Kidney (tissue), 14 donors: Measurements from ENCODE around the gene FARP1. TPM values are rescaled to one million over a fixed set of nuclear protein-coding genes. Genes with fewer than 3 reads are reported as not detected.

Experiments used
- DNase-seq, 5 donors: peaks; one replicate each; pipeline ENCODE4 v3.0.0-alpha.2; 2013 to 2020
- FAIRE-seq: peaks from 2 replicates; lab custom pipeline; 2012; peaks lifted over from hg19 to GRCh38; lab: Jason Lieb, UNC
- H3K27ac ChIP-seq, 2 donors: one replicate each; pipeline ENCODE4 v1.7.0; 2013; ENCODE audit warnings: low read depth in 2 of 2, low read length in 2 of 2, inconsistent platforms in 1 of 2
- H3K27me3 ChIP-seq: one replicate; pipeline ENCODE4 v1.7.1; 2013; ENCODE audit warnings: low read length, inconsistent platforms; ENCODE audit not compliant: control insufficient read depth, insufficient read depth
- H3K36me3 ChIP-seq, 3 donors: one replicate each; pipeline versions ENCODE4 v1.7.0 to v1.7.1; 2013; ENCODE audit warnings: low read length in 3 of 3, control low read depth in 1 of 3, inconsistent platforms in 1 of 3; ENCODE audit not compliant: insufficient read depth in 3 of 3, control insufficient read depth in 2 of 3
- H3K4me1 ChIP-seq, 3 donors: one replicate each; pipeline versions ENCODE4 v1.7.0 to v1.7.1; 2013; ENCODE audit warnings: low read length in 3 of 3, inconsistent platforms in 1 of 3, low read depth in 1 of 3; ENCODE audit not compliant: control insufficient read depth in 2 of 3, insufficient read depth in 2 of 3
- H3K4me3 ChIP-seq, 3 donors: one replicate each; pipeline versions ENCODE4 v1.7.0 to v1.8.1; 2013; ENCODE audit warnings: low read length in 3 of 3, control low read depth in 1 of 3, inconsistent platforms in 1 of 3
- H3K9ac ChIP-seq, 3 donors: one replicate each; pipeline versions ENCODE4 v1.7.0 to v1.7.1; 2013; ENCODE audit warnings: low read length in 3 of 3, control low read depth in 1 of 3, inconsistent platforms in 1 of 3
- H3K9me3 ChIP-seq, 3 donors: one replicate each; pipeline versions ENCODE4 v1.7.0 to v1.7.1; 2013; ENCODE audit warnings: low read length in 3 of 3, control low read depth in 1 of 3, inconsistent platforms in 1 of 3; ENCODE audit not compliant: control insufficient read depth in 2 of 3, insufficient read depth in 1 of 3
- intact Hi-C: fragments of 100-400 bp; cut with DNase I; formaldehyde crosslinking; loops from one replicate; pipeline ENCODE4 v1.11.1; 2022
- polyA plus RNA-seq: library from polyadenylated mRNA; stranded (reverse); fragments of 350-450 nt; fragmentation: Illumina TruSeq; extraction: RNeasy Lipid Tissue Mini Kit (QIAGEN cat#74804); gene quantifications from one replicate; pipeline ENCODE4 v1.2.3, GENCODE V29; 2014; ENCODE audit warnings: low read depth, low replicate concordance; ENCODE audit not compliant: insufficient read depth
- total RNA-seq: library from RNA; stranded (reverse); fragmentation: NEBNext Ultra II Directional; extraction: Animal tissue kit (Norgen Biotek cat#: 25700); gene quantifications from one replicate; pipeline ENCODE4 v1.2.1, GENCODE V29; 2021
- TF ChIP-seq, protein P1 (sequence below): IDR thresholded peaks from 3 replicates; pipeline ENCODE4 v1.5.1; 2012; ENCODE audit warnings: mild to moderate bottlenecking, moderate library complexity, borderline replicate concordance; ENCODE audit not compliant: insufficient read depth; ENCODE audit errors: extremely low read depth
- donor health status: control.
- donor health status: control.
- donor health status: control.
- donor health status: control.
- donor health status: control.
- donor health status: DM: yes; HTN: yes; CAD: no.
- donor health status: Normal renal cell carcinoma (clear cell type).

Gene FARP1
- total and polyA plus RNA-seq, 2 donors from 2014 or later, result 123 to 229 TPM

GRCh38 chr13:98398581-98398980 is 255.7 kb downstream of the FARP1 start:
- intact Hi-C loops, result loop anchor here (10.0 kb wide), 1 partner anchor 244 kb away; no protein-coding TSS in a partner anchor
- Histone ChIP-seq H3K4me1 (no peaks in the 10 kb centered on the region), H3K27ac (no peak overlapping the region), H3K36me3 (peaks cover 2 to 35% (median 11%) of the 10 kb centered on the region in 3 donors), H3K4me3 (no peak overlapping the region), H3K9me3 (no peaks in the 10 kb centered on the region), H3K9ac (no peak overlapping the region), H3K27me3 (no peaks in the 10 kb centered on the region)
- FAIRE-seq (no peak), DNase-seq (no peak)
- TF ChIP-seq, protein P1, sequence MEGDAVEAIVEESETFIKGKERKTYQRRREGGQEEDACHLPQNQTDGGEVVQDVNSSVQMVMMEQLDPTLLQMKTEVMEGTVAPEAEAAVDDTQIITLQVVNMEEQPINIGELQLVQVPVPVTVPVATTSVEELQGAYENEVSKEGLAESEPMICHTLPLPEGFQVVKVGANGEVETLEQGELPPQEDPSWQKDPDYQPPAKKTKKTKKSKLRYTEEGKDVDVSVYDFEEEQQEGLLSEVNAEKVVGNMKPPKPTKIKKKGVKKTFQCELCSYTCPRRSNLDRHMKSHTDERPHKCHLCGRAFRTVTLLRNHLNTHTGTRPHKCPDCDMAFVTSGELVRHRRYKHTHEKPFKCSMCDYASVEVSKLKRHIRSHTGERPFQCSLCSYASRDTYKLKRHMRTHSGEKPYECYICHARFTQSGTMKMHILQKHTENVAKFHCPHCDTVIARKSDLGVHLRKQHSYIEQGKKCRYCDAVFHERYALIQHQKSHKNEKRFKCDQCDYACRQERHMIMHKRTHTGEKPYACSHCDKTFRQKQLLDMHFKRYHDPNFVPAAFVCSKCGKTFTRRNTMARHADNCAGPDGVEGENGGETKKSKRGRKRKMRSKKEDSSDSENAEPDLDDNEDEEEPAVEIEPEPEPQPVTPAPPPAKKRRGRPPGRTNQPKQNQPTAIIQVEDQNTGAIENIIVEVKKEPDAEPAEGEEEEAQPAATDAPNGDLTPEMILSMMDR, result no peak

DNA sequence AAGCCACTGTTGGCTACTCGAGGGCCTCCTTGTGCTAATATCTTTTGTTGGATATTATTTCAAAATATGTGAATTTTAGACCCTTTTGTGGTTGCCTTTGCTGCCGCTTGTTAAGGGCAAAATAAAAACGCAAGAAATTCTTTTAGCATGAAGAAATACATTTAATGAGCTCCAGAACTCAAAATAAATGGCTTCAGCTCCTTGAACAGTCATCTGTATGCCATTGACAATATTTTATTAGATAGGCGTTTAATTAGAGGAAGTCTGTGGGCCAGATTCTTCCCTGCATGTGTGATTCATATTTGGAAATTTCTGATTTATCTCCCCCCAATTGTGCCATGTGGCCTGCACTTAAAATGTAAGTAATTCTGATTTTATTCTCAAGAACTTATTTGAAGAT is 256.9 kb downstream of the FARP1 start:
- intact Hi-C loops, result loop anchor here (10.0 kb wide), 1 partner anchor 245 kb away; no protein-coding TSS in a partner anchor
- TF ChIP-seq, protein P1, result no peak
- no peak overlapping the region for H3K9ac ChIP-seq
- peaks cover 2 to 33% (median 13%) of the 10 kb centered on the region in 3 donors for H3K36me3 ChIP-seq
- H3K27ac ChIP-seq, result no peak overlapping the region
- no peaks in the 10 kb centered on the region for H3K4me1 ChIP-seq
- H3K9me3 ChIP-seq, result no peaks in the 10 kb centered on the region
- DNase-seq (no peak), FAIRE-seq (no peak)
- no peaks in the 10 kb centered on the region for H3K27me3 ChIP-seq
- H3K4me3 ChIP-seq, result no peak overlapping the region

GRCh38 chr13:98401934-98402333 is 259.0 kb downstream of the FARP1 start:
- Histone ChIP-seq H3K4me1 (peaks cover 0 to 2% (median 0%) of the 10 kb centered on the region in 3 donors), H3K9me3 (no peaks in the 10 kb centered on the region), H3K27me3 (no peaks in the 10 kb centered on the region), H3K36me3 (peaks cover 2 to 19% (median 10%) of the 10 kb centered on the region in 3 donors), H3K4me3 (no peak overlapping the region), H3K9ac (no peak overlapping the region), H3K27ac (no peak overlapping the region)
- DNase-seq (peak in 4 of 5 donors; percentile 55 to 77 (median 64)), FAIRE-seq (no peak)
- TF ChIP-seq, protein P1, result no peak
- intact Hi-C loops, result no loop called here

- TF ChIP-seq, protein P1, result no peak
- intact Hi-C loops, result no loop called here
These were observed 260.2 kb downstream of the FARP1 start for GRCh38 chr13:98403076-98403475.

More at GRCh38 chr13:98403076-98403475, 260.2 kb downstream of the FARP1 start:
- H3K36me3 ChIP-seq, result peaks cover 2 to 15% (median 10%) of the 10 kb centered on the region in 3 donors
- H3K4me1 ChIP-seq, result peaks cover 0 to 2% (median 0%) of the 10 kb centered on the region in 3 donors
- no peaks in the 10 kb centered on the region for H3K27me3 ChIP-seq
- no peak overlapping the region for H3K9ac ChIP-seq
- no peak overlapping the region for H3K27ac ChIP-seq
- DNase-seq (no peak), FAIRE-seq (no peak)
- no peak overlapping the region for H3K4me3 ChIP-seq
- no peaks in the 10 kb centered on the region for H3K9me3 ChIP-seq
